COLO829 (cell line): ENCODE measurements around the gene MRPL14.
A peak's percentile ranks its signal among the peaks of the same experiment; 100 is the strongest.

ENCODE experiments used
- DNase-seq: peaks from one replicate; pipeline ENCODE4 v3.0.0; 2012; ENCODE audit warnings: low spot score

The MRPL14 gene

DNA sequence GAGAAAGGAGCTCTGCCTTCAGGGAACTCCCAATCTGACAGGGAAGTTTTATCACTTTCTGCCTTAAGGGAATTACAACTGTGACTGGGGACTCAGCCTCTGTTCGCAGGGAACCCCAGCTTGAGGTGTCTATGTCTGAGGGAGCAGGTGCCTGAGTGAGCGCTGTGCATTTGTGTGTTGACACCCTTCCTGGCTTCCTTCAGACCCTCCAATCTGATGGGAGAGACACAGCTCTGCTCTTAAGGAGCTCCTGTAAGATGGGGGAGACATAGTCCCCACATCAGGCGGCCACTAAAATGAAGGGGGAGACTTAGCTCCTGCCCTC, 62.3 kb downstream of the MRPL14 start:
- DNase-seq: no peak

- DNase-seq: peak; percentile 81
Measured at GRCh38 chr6:44064089-44064947, 62.9 kb downstream of the MRPL14 start.

- DNase-seq: no peak
Measured at GRCh38 chr6:44063561-44064059, 63.6 kb downstream of the MRPL14 start.
